HEK293 (cell line): Measurements from ENCODE around the gene AGAP3.

Experiments
- CTCF ChIA-PET: fragments of 350-600 bp; formaldehyde crosslinking; extraction: SDS; loops from one replicate; lab custom pipeline; 2021; ENCODE audit warnings: antibody characterized with exemption; lab: Yijun Ruan, JAX
- POLR2A ChIA-PET: fragments of 300-600 bp; formaldehyde crosslinking; extraction: SDS; loops from one replicate; lab custom pipeline; 2020; ENCODE audit warnings: antibody characterized with exemption, inconsistent platforms; lab: Yijun Ruan, JAX
- H3K27ac ChIP-seq: fragments of 200-500 bp; sonication (Bioruptor generic); 2 replicates; pipeline ENCODE4 v1.5.1; 2014; ENCODE audit warnings: low read depth, low read length, control low read depth, inconsistent platforms; ENCODE audit errors: extremely low read depth
- H3K36me3 ChIP-seq, 2 experiments: fragments of 200-500 bp in 1 of 2; sonication (Bioruptor generic) in 1 of 2; 1 replicate in 1 of 2; 2 replicates in 1 of 2; pipeline ENCODE4 v1.5.1; 2014 to 2017; ENCODE audit warnings: inconsistent platforms in 2 of 2, low read length in 2 of 2; ENCODE audit not compliant: control insufficient read depth in 2 of 2, insufficient read depth in 1 of 2
- H3K4me1 ChIP-seq: fragments of 200-500 bp; sonication (Bioruptor generic); 2 replicates; pipeline ENCODE4 v1.5.1; 2014; ENCODE audit warnings: mild to moderate bottlenecking, low read length, inconsistent platforms; ENCODE audit not compliant: control insufficient read depth, insufficient read depth
- H3K4me3 ChIP-seq: 2 replicates; pipeline ENCODE4 v1.5.1; 2011; ENCODE audit warnings: low read depth, mild to moderate bottlenecking, control low read depth, low read length, moderate library complexity
- H3K9me3 ChIP-seq: fragments of 200-500 bp; sonication (Bioruptor generic); 2 replicates; pipeline ENCODE4 v1.5.1; 2014; ENCODE audit warnings: low read depth, low read length, inconsistent platforms; ENCODE audit not compliant: control insufficient read depth, insufficient read depth
- FEZF1 ChIP-seq: fragments of 450-650 bp; formaldehyde crosslinking; IDR thresholded peaks from 2 replicates; pipeline ENCODE4 v1.5.1; 2016; ENCODE audit warnings: missing biosample characterization, missing genetic modification characterization
- REPIN1 ChIP-seq: fragments of 450-650 bp; formaldehyde crosslinking; IDR thresholded peaks from 2 replicates; pipeline ENCODE4 v1.5.1; 2017; ENCODE audit warnings: missing biosample characterization, missing genetic modification characterization, low read depth
- ZFP69B ChIP-seq: fragments of 450-650 bp; formaldehyde crosslinking; IDR thresholded peaks from 2 replicates; pipeline ENCODE4 v1.5.1; 2016; ENCODE audit warnings: missing biosample characterization, missing genetic modification characterization
- ZNF133 ChIP-seq: fragments of 450-650 bp; formaldehyde crosslinking; IDR thresholded peaks from 2 replicates; pipeline ENCODE4 v1.5.1; 2016; ENCODE audit warnings: missing biosample characterization, missing genetic modification characterization
- ZNF138 ChIP-seq: fragments of 450-650 bp; formaldehyde crosslinking; IDR thresholded peaks from 2 replicates; pipeline ENCODE4 v1.5.1; 2016; ENCODE audit warnings: missing biosample characterization, missing genetic modification characterization, borderline replicate concordance
- ZNF140 ChIP-seq: fragments of 450-650 bp; formaldehyde crosslinking; IDR thresholded peaks from 2 replicates; pipeline ENCODE4 v1.5.1; 2016; ENCODE audit warnings: missing biosample characterization, missing genetic modification characterization
- ZNF155 ChIP-seq: fragments of 450-650 bp; formaldehyde crosslinking; IDR thresholded peaks from 2 replicates; pipeline ENCODE4 v1.5.1; 2016; ENCODE audit warnings: missing biosample characterization, missing genetic modification characterization
- ZNF16 ChIP-seq: fragments of 450-650 bp; formaldehyde crosslinking; IDR thresholded peaks from 2 replicates; pipeline ENCODE4 v1.5.1; 2016; ENCODE audit warnings: low read depth, missing biosample characterization, missing genetic modification characterization
- ZNF302 ChIP-seq: fragments of 450-650 bp; formaldehyde crosslinking; IDR thresholded peaks from 2 replicates; pipeline ENCODE4 v1.5.1; 2016; ENCODE audit warnings: missing biosample characterization, missing genetic modification characterization, low read depth
- ZNF335 ChIP-seq: fragments of 450-650 bp; formaldehyde crosslinking; conservative IDR thresholded peaks from 2 replicates; pipeline ENCODE4 v1.5.1; 2016; ENCODE audit warnings: missing biosample characterization, missing genetic modification characterization
- ZNF354C ChIP-seq: fragments of 450-650 bp; formaldehyde crosslinking; IDR thresholded peaks from 2 replicates; pipeline ENCODE4 v1.5.1; 2016; ENCODE audit warnings: missing biosample characterization, missing genetic modification characterization, low read depth, borderline replicate concordance
- ZNF394 ChIP-seq: fragments of 450-650 bp; formaldehyde crosslinking; IDR thresholded peaks from 2 replicates; pipeline ENCODE4 v1.5.1; 2016; ENCODE audit warnings: missing biosample characterization, missing genetic modification characterization, mild to moderate bottlenecking, moderate library complexity, borderline replicate concordance
- ZNF48 ChIP-seq: fragments of 450-650 bp; formaldehyde crosslinking; IDR thresholded peaks from 2 replicates; pipeline ENCODE4 v1.5.1; 2016; ENCODE audit warnings: missing biosample characterization, missing genetic modification characterization
- ZNF510 ChIP-seq: fragments of 450-650 bp; formaldehyde crosslinking; IDR thresholded peaks from 2 replicates; pipeline ENCODE4 v1.5.1; 2018; ENCODE audit warnings: mild to moderate bottlenecking, missing genetic modification characterization, missing biosample characterization; ENCODE audit not compliant: insufficient replicate concordance
- ZNF514 ChIP-seq: fragments of 450-650 bp; formaldehyde crosslinking; IDR thresholded peaks from 2 replicates; pipeline ENCODE4 v1.5.1; 2016; ENCODE audit warnings: missing biosample characterization, missing genetic modification characterization
- ZNF529 ChIP-seq: fragments of 450-650 bp; formaldehyde crosslinking; IDR thresholded peaks from 2 replicates; pipeline ENCODE4 v1.5.1; 2017; ENCODE audit warnings: missing genetic modification characterization, missing biosample characterization; ENCODE audit not compliant: insufficient replicate concordance
- ZNF560 ChIP-seq: fragments of 450-650 bp; formaldehyde crosslinking; IDR thresholded peaks from 2 replicates; pipeline ENCODE4 v1.5.1; 2017; ENCODE audit warnings: missing biosample characterization, missing genetic modification characterization, borderline replicate concordance
- ZNF561 ChIP-seq: fragments of 450-650 bp; IDR thresholded peaks from 2 replicates; pipeline ENCODE4 v1.5.1; 2018; ENCODE audit warnings: missing biosample characterization, missing genetic modification characterization, borderline replicate concordance
- ZNF585B ChIP-seq: fragments of 450-650 bp; formaldehyde crosslinking; IDR thresholded peaks from 2 replicates; pipeline ENCODE4 v1.5.1; 2016; ENCODE audit warnings: missing biosample characterization, missing genetic modification characterization
- ZNF621 ChIP-seq: fragments of 450-650 bp; formaldehyde crosslinking; IDR thresholded peaks from 2 replicates; pipeline ENCODE4 v1.5.1; 2017; ENCODE audit warnings: missing biosample characterization, missing genetic modification characterization
- ZNF624 ChIP-seq: fragments of 450-650 bp; formaldehyde crosslinking; IDR thresholded peaks from 2 replicates; pipeline ENCODE4 v1.5.1; 2017; ENCODE audit warnings: missing biosample characterization, missing genetic modification characterization
- ZNF664 ChIP-seq: fragments of 450-650 bp; formaldehyde crosslinking; IDR thresholded peaks from 2 replicates; pipeline ENCODE4 v1.5.1; 2016; ENCODE audit warnings: missing biosample characterization, missing genetic modification characterization
- ZNF791 ChIP-seq: fragments of 450-650 bp; formaldehyde crosslinking; IDR thresholded peaks from 2 replicates; pipeline ENCODE4 v1.5.1; 2016; ENCODE audit warnings: missing biosample characterization, missing genetic modification characterization
- ZNF837 ChIP-seq: fragments of 450-650 bp; formaldehyde crosslinking; IDR thresholded peaks from 2 replicates; pipeline ENCODE4 v1.5.1; 2016; ENCODE audit warnings: missing biosample characterization, missing genetic modification characterization
- ZSCAN16 ChIP-seq: fragments of 450-650 bp; formaldehyde crosslinking; IDR thresholded peaks from 2 replicates; pipeline ENCODE4 v1.5.1; 2016; ENCODE audit warnings: missing biosample characterization, missing genetic modification characterization
- TF ChIP-seq, protein P1 (sequence below): fragments of 450-650 bp; formaldehyde crosslinking; IDR thresholded peaks from 2 replicates; pipeline ENCODE4 v1.5.1; 2016; ENCODE audit warnings: missing biosample characterization, missing genetic modification characterization, low read depth
- TF ChIP-seq, protein P2 (sequence below): IDR thresholded peaks from 2 replicates; pipeline ENCODE4 v1.6.1; 2011; ENCODE audit warnings: mild to moderate bottlenecking, low read depth, low read length, borderline replicate concordance
- TF ChIP-seq, protein P3 (sequence below): fragments of 450-650 bp; formaldehyde crosslinking; IDR thresholded peaks from 2 replicates; pipeline ENCODE4 v1.5.1; 2016; ENCODE audit warnings: missing biosample characterization, missing genetic modification characterization
- TF ChIP-seq, protein P4 (sequence below): fragments of 450-650 bp; formaldehyde crosslinking; IDR thresholded peaks from 2 replicates; pipeline ENCODE4 v1.5.1; 2016; ENCODE audit warnings: missing biosample characterization, missing genetic modification characterization
- TF ChIP-seq, protein P5 (sequence below): sonication (generic); formaldehyde crosslinking; IDR thresholded peaks from 2 replicates; pipeline ENCODE4 v1.8.1; 2022; ENCODE audit warnings: mild to moderate bottlenecking, moderate library complexity, missing genetic modification reagents

AGAP3 gene

DNA sequence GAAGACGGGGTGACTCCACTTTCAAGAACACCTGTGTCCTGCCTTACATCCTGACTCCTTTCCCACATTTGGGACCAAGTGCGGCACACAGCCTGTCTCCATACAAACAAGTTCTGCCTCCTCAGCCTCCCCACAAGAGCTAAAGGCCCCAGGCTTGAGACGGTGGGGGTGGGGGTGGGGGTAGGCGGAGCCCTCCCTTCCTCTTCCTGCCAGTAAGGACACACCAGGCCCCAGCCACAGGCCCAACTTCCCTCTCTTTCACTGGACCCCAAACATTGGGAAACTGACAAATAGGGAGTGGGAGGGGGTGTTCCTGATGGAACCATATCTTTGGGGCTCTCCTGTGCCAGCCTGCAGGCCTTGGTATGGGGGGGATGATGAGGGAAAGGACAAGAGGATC, 33.2 kb upstream of the AGAP3 start:
- H3K4me1 ChIP-seq, result no peaks in the 10 kb centered on the region
- CTCF ChIA-PET, result no interaction called here
- no peak overlapping the region for H3K4me3 ChIP-seq
- peaks cover 0 to 35% of the 10 kb centered on the region in 2 experiments; a peak in 1 of 3 replicates for H3K36me3 ChIP-seq
- H3K27ac ChIP-seq, result no peak overlapping the region
- H3K9me3 ChIP-seq, result no peaks in the 10 kb centered on the region
- TF ChIP-seq ZNF302 (tag by site-specific recombination) (no peak), ZNF140 (tag by site-specific recombination) (no peak), ZNF529 (tag by site-specific recombination) (no peak), ZSCAN16 (tag by site-specific recombination) (no peak), ZNF664 (tag by site-specific recombination) (no peak), ZNF561 (tag by site-specific recombination) (no peak), ZNF624 (tag by site-specific recombination) (no peak), ZNF16 (tag by site-specific recombination) (no peak), REPIN1 (no peak), ZNF138 (tag by site-specific recombination) (no peak), ZNF155 (no peak), ZNF514 (tag by site-specific recombination) (no peak), ZNF621 (tag by site-specific recombination) (no peak), ZNF837 (tag by site-specific recombination) (no peak), FEZF1 (tag by site-specific recombination) (no peak), ZNF560 (no peak), ZNF354C (tag by site-specific recombination) (no peak)
- TF ChIP-seq, protein P1, sequence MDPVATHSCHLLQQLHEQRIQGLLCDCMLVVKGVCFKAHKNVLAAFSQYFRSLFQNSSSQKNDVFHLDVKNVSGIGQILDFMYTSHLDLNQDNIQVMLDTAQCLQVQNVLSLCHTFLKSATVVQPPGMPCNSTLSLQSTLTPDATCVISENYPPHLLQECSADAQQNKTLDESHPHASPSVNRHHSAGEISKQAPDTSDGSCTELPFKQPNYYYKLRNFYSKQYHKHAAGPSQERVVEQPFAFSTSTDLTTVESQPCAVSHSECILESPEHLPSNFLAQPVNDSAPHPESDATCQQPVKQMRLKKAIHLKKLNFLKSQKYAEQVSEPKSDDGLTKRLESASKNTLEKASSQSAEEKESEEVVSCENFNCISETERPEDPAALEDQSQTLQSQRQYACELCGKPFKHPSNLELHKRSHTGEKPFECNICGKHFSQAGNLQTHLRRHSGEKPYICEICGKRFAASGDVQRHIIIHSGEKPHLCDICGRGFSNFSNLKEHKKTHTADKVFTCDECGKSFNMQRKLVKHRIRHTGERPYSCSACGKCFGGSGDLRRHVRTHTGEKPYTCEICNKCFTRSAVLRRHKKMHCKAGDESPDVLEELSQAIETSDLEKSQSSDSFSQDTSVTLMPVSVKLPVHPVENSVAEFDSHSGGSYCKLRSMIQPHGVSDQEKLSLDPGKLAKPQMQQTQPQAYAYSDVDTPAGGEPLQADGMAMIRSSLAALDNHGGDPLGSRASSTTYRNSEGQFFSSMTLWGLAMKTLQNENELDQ (tag by site-specific recombination), result no peak
- TF ChIP-seq, protein P2, sequence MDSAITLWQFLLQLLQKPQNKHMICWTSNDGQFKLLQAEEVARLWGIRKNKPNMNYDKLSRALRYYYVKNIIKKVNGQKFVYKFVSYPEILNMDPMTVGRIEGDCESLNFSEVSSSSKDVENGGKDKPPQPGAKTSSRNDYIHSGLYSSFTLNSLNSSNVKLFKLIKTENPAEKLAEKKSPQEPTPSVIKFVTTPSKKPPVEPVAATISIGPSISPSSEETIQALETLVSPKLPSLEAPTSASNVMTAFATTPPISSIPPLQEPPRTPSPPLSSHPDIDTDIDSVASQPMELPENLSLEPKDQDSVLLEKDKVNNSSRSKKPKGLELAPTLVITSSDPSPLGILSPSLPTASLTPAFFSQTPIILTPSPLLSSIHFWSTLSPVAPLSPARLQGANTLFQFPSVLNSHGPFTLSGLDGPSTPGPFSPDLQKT, result no peak
- TF ChIP-seq, protein P3, sequence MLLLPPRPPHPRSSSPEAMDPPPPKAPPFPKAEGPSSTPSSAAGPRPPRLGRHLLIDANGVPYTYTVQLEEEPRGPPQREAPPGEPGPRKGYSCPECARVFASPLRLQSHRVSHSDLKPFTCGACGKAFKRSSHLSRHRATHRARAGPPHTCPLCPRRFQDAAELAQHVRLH (tag by site-specific recombination), result no peak
- POLR2A ChIA-PET, result interaction anchor here (0.7 kb wide), 1 partner anchor 34 kb away, joined by 4 read pairs; no protein-coding TSS in a partner anchor

DNA sequence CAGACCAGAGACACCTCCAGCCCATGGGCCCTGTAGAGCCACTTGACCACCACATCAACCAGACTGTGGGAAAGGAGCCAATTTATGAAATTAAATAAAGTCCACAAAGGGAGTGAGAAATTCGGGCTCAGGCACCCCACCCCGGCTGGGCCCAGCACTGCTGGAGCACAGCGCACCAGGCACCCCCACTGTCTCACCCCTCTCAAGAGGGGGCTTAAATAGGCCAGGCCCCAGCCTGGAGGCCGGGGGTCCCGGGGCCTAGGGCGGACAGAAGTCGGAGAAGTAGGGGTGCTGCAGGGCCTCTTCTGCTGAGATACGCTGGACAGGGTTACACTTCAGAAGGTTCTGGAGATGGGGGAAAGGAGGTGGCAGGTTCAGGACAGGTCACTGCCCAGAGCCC, 32.5 kb upstream of the AGAP3 start:
- H3K9me3 ChIP-seq, result no peaks in the 10 kb centered on the region
- TF ChIP-seq, protein P4, sequence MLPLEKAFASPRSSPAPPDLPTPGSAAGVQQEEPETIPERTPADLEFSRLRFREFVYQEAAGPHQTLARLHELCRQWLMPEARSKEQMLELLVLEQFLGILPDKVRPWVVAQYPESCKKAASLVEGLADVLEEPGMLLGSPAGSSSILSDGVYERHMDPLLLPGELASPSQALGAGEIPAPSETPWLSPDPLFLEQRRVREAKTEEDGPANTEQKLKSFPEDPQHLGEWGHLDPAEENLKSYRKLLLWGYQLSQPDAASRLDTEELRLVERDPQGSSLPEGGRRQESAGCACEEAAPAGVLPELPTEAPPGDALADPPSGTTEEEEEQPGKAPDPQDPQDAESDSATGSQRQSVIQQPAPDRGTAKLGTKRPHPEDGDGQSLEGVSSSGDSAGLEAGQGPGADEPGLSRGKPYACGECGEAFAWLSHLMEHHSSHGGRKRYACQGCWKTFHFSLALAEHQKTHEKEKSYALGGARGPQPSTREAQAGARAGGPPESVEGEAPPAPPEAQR (tag by site-specific recombination), result no peak
- TF ChIP-seq ZNF48, result no peak
- TF ChIP-seq ZFP69B, result no peak
- TF ChIP-seq ZNF585B (tag by site-specific recombination), result no peak
- TF ChIP-seq ZNF510 (tag by site-specific recombination), result no peak
- TF ChIP-seq ZNF791 (tag by site-specific recombination), result no peak
- TF ChIP-seq, protein P5, sequence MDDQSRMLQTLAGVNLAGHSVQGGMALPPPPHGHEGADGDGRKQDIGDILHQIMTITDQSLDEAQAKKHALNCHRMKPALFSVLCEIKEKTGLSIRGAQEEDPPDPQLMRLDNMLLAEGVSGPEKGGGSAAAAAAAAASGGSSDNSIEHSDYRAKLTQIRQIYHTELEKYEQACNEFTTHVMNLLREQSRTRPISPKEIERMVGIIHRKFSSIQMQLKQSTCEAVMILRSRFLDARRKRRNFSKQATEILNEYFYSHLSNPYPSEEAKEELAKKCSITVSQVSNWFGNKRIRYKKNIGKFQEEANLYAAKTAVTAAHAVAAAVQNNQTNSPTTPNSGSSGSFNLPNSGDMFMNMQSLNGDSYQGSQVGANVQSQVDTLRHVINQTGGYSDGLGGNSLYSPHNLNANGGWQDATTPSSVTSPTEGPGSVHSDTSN, result no peak
- no peak for TF ChIP-seq ZNF335 (tag by site-specific recombination)
- TF ChIP-seq ZNF133 (tag by site-specific recombination), result no peak
- no peak for TF ChIP-seq ZNF394

More for the DNA sequence above, 32.5 kb upstream of the AGAP3 start:
- Histone ChIP-seq H3K36me3 (peaks cover 0 to 35% of the 10 kb centered on the region in 2 experiments; a peak in 1 of 3 replicates), H3K27ac (no peak overlapping the region), H3K4me3 (no peak overlapping the region), H3K4me1 (no peaks in the 10 kb centered on the region; the same call in 1 of the 2 replicates)
- CTCF ChIA-PET, result no interaction called here
- POLR2A ChIA-PET, result no interaction called here
